ENCODE results near the gene PDZD4.

PDZD4 gene

GRCh38 chrX:153845842-153846241 is 15.5 kb upstream of the PDZD4 start:
- no peak for TF ChIP-seq JUND (IDR thresholded peaks at IDR 0.05; ENCODE audit: low read depth)
- in situ Hi-C loops (cut with HindIII; ENCODE audit: low pct_unique_long_range_greater_than_20kb, low sequenced_read_pairs): no loop called here
- DNase-seq (ENCODE audit: low read depth in 1 of 2, low spot score in 1 of 2): no peak

DNA sequence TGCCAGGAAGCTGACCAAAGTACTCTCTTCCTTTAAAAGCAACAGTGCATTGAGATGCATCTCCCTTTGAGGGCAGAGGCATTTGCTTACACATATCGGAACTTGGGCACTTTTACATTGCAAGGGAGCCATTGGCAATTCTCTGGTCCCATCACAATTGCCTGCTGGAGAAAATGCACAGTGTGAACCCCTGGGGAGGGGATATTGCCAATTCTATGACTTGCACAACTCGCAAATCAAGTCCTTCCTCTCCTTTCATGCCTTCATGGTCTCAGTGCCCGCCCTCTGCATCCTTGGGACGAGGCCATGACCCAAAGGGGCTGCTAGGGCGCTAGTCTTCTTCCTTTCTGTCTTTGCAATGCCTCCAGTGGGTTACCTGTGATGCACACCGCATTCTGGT is 14.9 kb upstream of the PDZD4 start:
- no peak for TF ChIP-seq JUND (IDR thresholded peaks at IDR 0.05; ENCODE audit: low read depth)
- DNase-seq (ENCODE audit: low read depth in 1 of 2, low spot score in 1 of 2): no peak
- in situ Hi-C loops (cut with HindIII; ENCODE audit: low pct_unique_long_range_greater_than_20kb, low sequenced_read_pairs): no loop called here

GRCh38 chrX:153844509-153845082 is 14.3 kb upstream of the PDZD4 start:
- TF ChIP-seq JUND (IDR thresholded peaks at IDR 0.05; ENCODE audit: low read depth): no peak
- in situ Hi-C loops (cut with HindIII; ENCODE audit: low pct_unique_long_range_greater_than_20kb, low sequenced_read_pairs): no loop called here
- no peak for DNase-seq (ENCODE audit: low read depth in 1 of 2, low spot score in 1 of 2)

DNA sequence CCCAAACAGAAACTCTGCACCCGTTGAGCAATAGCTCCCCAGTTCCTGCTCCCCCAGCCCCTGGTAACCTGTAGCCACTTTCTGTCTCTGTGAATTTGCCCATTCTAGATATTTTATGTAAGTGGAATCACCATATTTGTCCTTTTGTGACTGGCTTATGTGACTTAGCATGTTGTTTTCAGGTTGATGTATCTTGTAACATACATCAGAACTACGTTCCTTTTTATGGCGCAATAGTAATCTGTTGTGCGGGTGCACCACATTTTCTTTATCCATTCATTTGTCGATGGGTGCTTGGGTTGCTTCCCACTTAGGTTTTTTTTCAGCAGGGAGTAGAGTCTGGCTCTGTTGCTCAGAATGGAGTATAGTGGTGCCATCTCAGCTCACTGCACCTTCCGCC is 6.6 kb upstream of the PDZD4 start:
- DNase-seq (ENCODE audit: low read depth in 1 of 2, low spot score in 1 of 2): no peak
- TF ChIP-seq JUND (IDR thresholded peaks at IDR 0.05; ENCODE audit: low read depth): no peak

GRCh38 chrX:153832728-153833127 is 2.4 kb upstream of the PDZD4 start:
- no peak for DNase-seq (ENCODE audit: low read depth in 1 of 2, low spot score in 1 of 2)
- in situ Hi-C loops (cut with HindIII; ENCODE audit: low pct_unique_long_range_greater_than_20kb, low sequenced_read_pairs): no loop called here
- TF ChIP-seq JUND (IDR thresholded peaks at IDR 0.05; ENCODE audit: low read depth): no peak

More for the DNA sequence above, 6.6 kb upstream of the PDZD4 start:
- in situ Hi-C loops (cut with HindIII; ENCODE audit: low pct_unique_long_range_greater_than_20kb, low sequenced_read_pairs): no loop called here

- DNase-seq (ENCODE audit: low read depth in 1 of 2, low spot score in 1 of 2): no peak
- TF ChIP-seq JUND (IDR thresholded peaks at IDR 0.05; ENCODE audit: low read depth): no peak
- in situ Hi-C loops (cut with HindIII; ENCODE audit: low pct_unique_long_range_greater_than_20kb, low sequenced_read_pairs): no loop called here
Observed at GRCh38 chrX:153831429-153832150, 1.2 kb upstream of the PDZD4 start.

GRCh38 chrX:153830640-153831428 is 490 bp upstream of the PDZD4 start:
- DNase-seq (ENCODE audit: low read depth in 1 of 2, low spot score in 1 of 2): no peak
- TF ChIP-seq JUND (IDR thresholded peaks at IDR 0.05; ENCODE audit: low read depth): no peak
- in situ Hi-C loops (cut with HindIII; ENCODE audit: low pct_unique_long_range_greater_than_20kb, low sequenced_read_pairs): no loop called here

DNA sequence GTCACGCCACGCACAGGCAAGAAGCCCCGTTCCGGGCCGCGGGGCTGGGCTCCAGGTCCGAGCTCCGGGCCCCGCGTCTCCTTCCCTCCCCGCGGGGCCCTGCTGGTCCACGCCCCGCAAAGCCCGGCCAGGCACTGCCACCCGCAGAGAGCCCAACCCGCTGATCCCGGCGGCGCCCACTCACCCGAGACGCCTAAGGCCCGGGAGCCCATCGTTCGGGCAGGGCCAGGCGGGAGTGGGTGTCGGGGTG is 870 bp downstream of the PDZD4 start:
- no peak for DNase-seq (ENCODE audit: low read depth in 1 of 2, low spot score in 1 of 2)
- no peak for TF ChIP-seq JUND (IDR thresholded peaks at IDR 0.05; ENCODE audit: low read depth)
- in situ Hi-C loops (cut with HindIII; ENCODE audit: low pct_unique_long_range_greater_than_20kb, low sequenced_read_pairs): no loop called here

DNA sequence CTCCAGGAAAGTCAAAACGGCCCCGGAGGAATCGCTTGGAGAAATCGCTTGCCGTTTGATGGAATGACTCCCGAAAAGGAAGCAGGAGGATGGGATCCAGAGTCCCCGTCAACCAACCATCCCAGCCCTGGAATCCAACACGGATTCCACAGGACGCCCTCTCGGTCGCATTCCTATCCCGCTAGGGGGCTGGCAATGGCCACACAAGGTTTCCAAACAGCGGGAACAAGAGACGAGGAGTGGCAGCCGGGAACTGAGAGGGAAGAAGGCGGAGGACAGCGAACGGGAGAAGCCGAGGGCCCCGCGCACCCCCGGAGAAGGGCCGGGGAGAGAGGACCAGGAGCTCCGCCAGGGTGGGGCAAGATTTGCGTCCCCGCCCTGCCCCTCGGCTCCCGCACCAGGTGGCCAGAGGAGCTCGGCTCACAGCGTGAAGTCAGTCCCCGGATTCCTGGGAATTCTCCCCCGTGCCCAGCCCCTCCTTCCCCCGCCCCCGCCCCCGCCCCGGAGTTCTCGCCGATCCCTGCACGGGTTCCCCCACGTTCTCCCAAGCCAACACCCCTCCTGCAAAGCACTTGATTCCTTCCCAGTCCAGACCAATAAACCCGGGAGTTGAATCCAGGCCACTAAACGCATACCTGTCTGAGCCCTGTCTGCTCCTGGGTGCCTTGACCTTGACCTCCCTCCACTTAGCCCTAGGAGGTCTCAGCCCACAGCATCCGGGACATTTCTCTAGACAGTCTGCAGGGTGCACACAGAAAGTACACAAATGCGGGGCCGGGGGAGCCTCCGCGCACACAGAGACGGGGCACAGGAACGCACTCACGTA is 1.4 kb downstream of the PDZD4 start:
- no peak for DNase-seq (ENCODE audit: low read depth in 1 of 2, low spot score in 1 of 2)
- in situ Hi-C loops (cut with HindIII; ENCODE audit: low pct_unique_long_range_greater_than_20kb, low sequenced_read_pairs): no loop called here
- TF ChIP-seq JUND (IDR thresholded peaks at IDR 0.05; ENCODE audit: low read depth): no peak

- TF ChIP-seq JUND (IDR thresholded peaks at IDR 0.05; ENCODE audit: low read depth): no peak
- DNase-seq (ENCODE audit: low read depth in 1 of 2, low spot score in 1 of 2): no peak
- in situ Hi-C loops (cut with HindIII; ENCODE audit: low pct_unique_long_range_greater_than_20kb, low sequenced_read_pairs): no loop called here
Observed at GRCh38 chrX:153828308-153828707, 2.0 kb downstream of the PDZD4 start.

GRCh38 chrX:153827903-153828302 is 2.4 kb downstream of the PDZD4 start:
- in situ Hi-C loops (cut with HindIII; ENCODE audit: low pct_unique_long_range_greater_than_20kb, low sequenced_read_pairs): no loop called here
- no peak for TF ChIP-seq JUND (IDR thresholded peaks at IDR 0.05; ENCODE audit: low read depth)
- no peak for DNase-seq (ENCODE audit: low read depth in 1 of 2, low spot score in 1 of 2)

DNA sequence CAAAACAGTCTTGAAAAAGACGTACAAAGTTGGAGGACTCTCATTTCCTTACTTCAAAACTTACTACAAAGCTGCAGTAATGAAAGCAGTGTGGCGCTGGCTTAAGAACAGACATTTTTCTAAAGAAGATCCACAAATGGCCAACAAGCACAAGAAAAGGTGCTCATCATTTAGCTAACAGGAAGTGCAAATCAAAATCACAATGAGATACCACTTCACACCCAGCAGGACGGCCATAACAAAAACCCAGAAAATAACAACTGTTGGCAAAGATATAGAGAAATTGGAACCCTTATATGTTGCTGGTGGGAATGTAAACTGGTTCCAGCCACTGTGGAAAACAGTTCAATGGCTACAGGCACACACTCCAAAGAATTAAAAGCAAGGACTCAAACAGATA is 3.3 kb downstream of the PDZD4 start:
- in situ Hi-C loops (cut with HindIII; ENCODE audit: low pct_unique_long_range_greater_than_20kb, low sequenced_read_pairs): no loop called here
- no peak for DNase-seq (ENCODE audit: low read depth in 1 of 2, low spot score in 1 of 2)
- no peak for TF ChIP-seq JUND (IDR thresholded peaks at IDR 0.05; ENCODE audit: low read depth)

GRCh38 chrX:153825042-153825441 is 5.3 kb downstream of the PDZD4 start:
- TF ChIP-seq JUND (IDR thresholded peaks at IDR 0.05; ENCODE audit: low read depth): no peak
- in situ Hi-C loops (cut with HindIII; ENCODE audit: low pct_unique_long_range_greater_than_20kb, low sequenced_read_pairs): no loop called here
- no peak for DNase-seq (ENCODE audit: low read depth in 1 of 2, low spot score in 1 of 2)

All from T47D (cell line).